GM21737 (cell line): ENCODE results near the gene DSCAM.
"Not testable (repeated sequence)": the region's sequence is repeated elsewhere in the genome, so short reads cannot be mapped to it uniquely, and the experiment has no call there.

Experiments used
- ATAC-seq: cut with Tn5 transposase; IDR thresholded peaks from one replicate; pipeline ENCODE4 v1.9.1; 2021; ENCODE audit warnings: mild to moderate bottlenecking, moderate library complexity; ENCODE audit not compliant: unreplicated experiment

DSCAM gene

GRCh38 chr21:40028393-40028792 lies 818.6 kb downstream of the DSCAM start:
- ATAC-seq: not testable (repeated sequence)

GRCh38 chr21:40021558-40022351 lies 825.2 kb downstream of the DSCAM start:
- no peak for ATAC-seq

DNA sequence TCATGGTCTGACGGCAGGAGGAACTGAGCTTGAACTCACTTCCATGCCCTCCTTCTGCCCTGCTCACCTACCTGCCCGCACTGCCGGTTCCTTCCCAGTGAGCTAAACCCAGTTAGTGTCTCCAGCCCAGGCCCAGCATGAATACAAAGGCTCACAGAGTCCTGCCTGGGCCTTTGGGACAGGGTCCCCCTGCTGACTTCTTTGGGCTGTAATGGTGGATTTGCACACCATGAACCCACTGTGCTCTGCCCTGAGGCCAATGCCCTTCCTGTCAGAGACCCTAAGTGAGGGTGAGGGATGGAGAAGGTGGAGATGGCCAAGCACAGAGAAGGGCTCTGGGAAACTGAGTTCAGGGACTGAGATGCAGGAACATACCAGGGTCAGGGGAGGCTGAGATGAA lies 826.3 kb downstream of the DSCAM start:
- no peak for ATAC-seq

DNA sequence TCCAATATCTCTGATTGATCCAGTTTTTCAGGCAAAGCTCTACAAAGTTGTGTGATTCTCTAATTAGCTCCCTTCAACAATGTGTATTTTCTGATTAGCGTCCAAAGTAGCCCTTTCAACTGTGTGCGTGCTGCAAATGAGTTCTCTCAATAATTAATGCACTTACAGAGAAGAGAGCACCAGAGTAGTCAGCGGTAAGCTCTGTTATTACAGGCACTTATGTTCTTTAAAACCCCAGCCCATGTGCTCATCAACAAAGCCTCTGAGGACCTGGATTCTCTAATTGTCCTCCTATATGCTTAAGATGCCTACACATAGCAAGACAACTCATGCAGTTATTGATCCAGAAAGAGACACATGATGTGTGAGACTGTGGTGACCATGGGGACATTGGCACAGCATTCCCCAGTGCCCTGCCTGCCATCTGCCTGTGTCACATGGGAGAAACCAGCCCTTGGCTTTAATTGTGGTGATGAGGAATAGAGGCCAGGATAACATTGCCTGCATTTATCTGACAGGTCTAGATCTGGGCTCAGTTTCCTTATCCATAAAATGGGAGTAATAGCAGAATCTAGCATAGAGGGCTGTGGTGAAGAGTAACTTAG lies 828.0 kb downstream of the DSCAM start:
- ATAC-seq: no peak

- no peak for ATAC-seq
Observed at GRCh38 chr21:40016667-40017066, 830.3 kb downstream of the DSCAM start.

DNA sequence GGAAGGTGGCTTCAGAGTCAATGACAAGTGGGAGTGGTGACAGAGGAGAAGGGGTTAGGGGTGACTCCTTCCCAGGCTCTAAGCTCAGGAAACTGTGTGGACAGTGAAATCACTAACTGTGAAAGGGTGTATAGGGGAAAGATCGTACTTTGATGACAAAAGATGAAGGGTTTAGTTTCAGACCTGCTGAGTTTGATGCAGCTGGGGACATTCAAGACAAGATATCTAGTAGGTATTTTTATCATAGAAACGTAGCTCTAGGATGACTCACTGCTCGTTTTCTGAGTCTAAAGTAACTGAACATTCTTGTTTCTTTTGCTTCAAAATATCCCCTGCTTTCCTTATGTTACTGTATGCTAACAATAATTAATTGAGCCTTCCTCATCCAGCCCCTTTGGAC lies 830.7 kb downstream of the DSCAM start:
- no peak for ATAC-seq

- no peak for ATAC-seq
Observed at GRCh38 chr21:40015818-40016217, 831.1 kb downstream of the DSCAM start.

- no peak for ATAC-seq
Observed at GRCh38 chr21:40014394-40014793, 832.6 kb downstream of the DSCAM start.

DNA sequence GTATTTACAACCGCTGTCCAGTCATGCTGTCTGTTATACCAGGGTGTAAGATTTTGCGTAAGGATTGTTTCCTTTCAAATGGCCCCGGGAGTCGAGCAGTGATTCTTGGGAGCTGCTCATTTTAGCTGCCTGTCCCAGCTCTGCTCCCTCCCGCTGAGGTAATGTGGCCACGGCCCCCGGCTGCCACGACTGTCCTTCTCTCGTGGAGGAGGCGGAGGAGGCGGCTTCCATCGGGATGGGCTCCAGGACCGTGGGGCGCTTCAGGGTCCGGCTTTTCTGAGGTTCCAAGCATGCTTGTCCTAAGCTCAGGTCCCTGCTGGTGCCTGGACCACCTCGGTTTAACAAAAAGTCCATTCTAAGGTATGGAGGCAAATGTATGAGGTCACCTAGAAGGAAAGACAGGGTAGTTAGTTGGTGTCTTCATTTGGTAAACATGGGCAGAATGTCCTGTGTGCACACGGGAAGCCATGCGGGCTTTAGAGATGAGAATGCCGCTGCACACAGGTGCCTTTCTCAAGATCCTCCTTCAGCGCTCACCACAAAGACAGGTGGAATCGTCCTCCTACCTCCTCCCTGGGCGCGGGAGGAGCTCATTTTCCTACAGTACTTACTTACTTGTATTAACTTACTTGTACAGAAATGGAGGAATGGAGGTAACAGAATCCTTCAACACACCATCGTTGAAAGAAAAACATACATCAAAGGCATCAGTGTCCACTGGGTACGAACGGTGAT lies 833.8 kb downstream of the DSCAM start:
- ATAC-seq: no peak

- ATAC-seq: no peak
Observed at GRCh38 chr21:40011371-40011770, 835.6 kb downstream of the DSCAM start.

GRCh38 chr21:40002978-40003377 lies 844.0 kb downstream of the DSCAM start:
- no peak for ATAC-seq

- ATAC-seq: no peak
Observed at GRCh38 chr21:39984286-39984991, 862.5 kb downstream of the DSCAM start.

- ATAC-seq: no peak
Observed at GRCh38 chr21:39980241-39980820, 866.6 kb downstream of the DSCAM start.

DNA sequence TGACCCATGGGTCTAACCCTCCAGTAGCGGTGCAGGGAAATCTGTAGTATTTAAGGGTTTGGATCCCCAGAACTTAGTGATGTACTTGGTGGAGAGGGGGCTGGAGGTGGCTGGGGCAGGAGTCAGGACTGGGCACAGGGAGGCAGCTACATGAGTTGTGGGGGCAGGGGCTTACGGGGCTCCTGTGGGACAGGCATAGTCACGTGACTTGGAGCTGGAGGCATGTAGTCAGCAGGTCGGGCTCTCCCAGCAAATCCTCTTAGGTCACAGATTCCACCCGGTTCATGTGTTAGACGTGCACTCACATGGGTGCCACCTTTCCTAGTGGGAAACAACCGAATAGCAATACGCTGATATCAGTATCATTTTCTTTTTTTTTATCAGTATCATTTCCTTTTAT lies 867.6 kb downstream of the DSCAM start:
- ATAC-seq: no peak

GRCh38 chr21:39976800-39977199 lies 870.2 kb downstream of the DSCAM start:
- ATAC-seq: no peak

- ATAC-seq: no peak
Observed at GRCh38 chr21:39972976-39973770, 873.8 kb downstream of the DSCAM start.

DNA sequence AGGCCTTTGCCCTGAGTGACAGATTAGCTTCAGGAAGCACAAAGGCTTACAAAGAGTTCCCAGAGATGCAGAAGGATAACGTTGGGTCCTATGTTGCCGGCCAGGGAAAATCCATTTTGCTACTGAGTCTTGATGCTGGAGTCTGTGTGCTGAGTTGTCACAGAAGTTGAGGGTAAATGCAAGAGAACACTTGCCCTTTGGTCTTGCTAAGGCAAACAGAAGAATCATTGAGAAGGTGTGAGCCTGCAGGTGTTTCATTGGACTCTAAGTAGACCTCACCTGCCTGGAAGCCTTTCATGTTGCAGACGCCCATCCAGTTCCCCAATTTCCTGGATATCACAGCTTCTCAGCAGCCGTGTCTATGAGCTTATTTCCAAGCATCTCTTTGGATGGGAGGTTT lies 874.5 kb downstream of the DSCAM start:
- ATAC-seq: no peak

DNA sequence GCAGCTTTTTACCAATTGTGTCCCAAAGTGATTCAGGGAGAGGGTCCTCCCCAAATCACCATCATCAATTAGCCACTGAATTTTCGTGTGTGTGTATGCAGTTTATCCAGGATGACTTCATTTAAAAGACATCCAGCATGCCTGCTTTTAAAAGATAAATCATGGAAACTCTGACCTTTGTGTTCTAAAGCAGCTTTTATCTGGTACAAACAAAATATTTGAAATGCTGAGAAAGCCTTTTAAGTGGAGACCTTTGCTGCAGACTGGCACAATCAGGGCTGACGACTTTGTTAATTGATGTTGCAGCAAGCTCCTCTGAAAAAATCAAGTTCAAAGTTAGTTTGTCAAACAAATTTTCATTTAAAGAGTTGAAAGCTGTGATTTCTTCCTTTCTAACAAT lies 875.0 kb downstream of the DSCAM start:
- ATAC-seq: no peak

- no peak for ATAC-seq
Observed at GRCh38 chr21:39969691-39970364, 877.1 kb downstream of the DSCAM start.

- no peak for ATAC-seq
Observed at GRCh38 chr21:39968010-39968409, 878.9 kb downstream of the DSCAM start.
